HG03378 (cell line): ENCODE measurements around the gene IFT43.

ENCODE experiments used
- ATAC-seq: cut with Tn5 transposase; IDR thresholded peaks from one replicate; pipeline ENCODE4 v1.9.1; 2021; ENCODE audit warnings: mild to moderate bottlenecking, moderate library complexity; ENCODE audit not compliant: unreplicated experiment

Gene IFT43

GRCh38 chr14:76101391-76102379 is 116.1 kb downstream of the IFT43 start:
- ATAC-seq: no peak

GRCh38 chr14:76104802-76105355 is 119.3 kb downstream of the IFT43 start:
- no peak for ATAC-seq

- ATAC-seq: no peak
These were observed 120.6 kb downstream of the IFT43 start for GRCh38 chr14:76106188-76106587.

- no peak for ATAC-seq
These were observed 123.7 kb downstream of the IFT43 start for GRCh38 chr14:76109087-76109880.

GRCh38 chr14:76112889-76113624 is 127.5 kb downstream of the IFT43 start:
- no peak for ATAC-seq

GRCh38 chr14:76113691-76114090 is 128.1 kb downstream of the IFT43 start:
- ATAC-seq: no peak

- ATAC-seq: no peak
These were observed 129.5 kb downstream of the IFT43 start for GRCh38 chr14:76115010-76115422.

GRCh38 chr14:76117789-76118484 is 132.4 kb downstream of the IFT43 start:
- ATAC-seq: no peak

GRCh38 chr14:76118594-76118993 is 133.0 kb downstream of the IFT43 start:
- no peak for ATAC-seq

- ATAC-seq: no peak
These were observed 135.7 kb downstream of the IFT43 start for GRCh38 chr14:76121089-76121748.

GRCh38 chr14:76123426-76124225 is 138.1 kb downstream of the IFT43 start:
- no peak for ATAC-seq

- ATAC-seq: no peak
These were observed 139.9 kb downstream of the IFT43 start for GRCh38 chr14:76125511-76125910.

- no peak for ATAC-seq
These were observed 140.5 kb downstream of the IFT43 start for GRCh38 chr14:76126076-76126475.

- no peak for ATAC-seq
These were observed 144.5 kb downstream of the IFT43 start for GRCh38 chr14:76129851-76130576.

- no peak for ATAC-seq
These were observed 145.8 kb downstream of the IFT43 start for GRCh38 chr14:76131071-76131965.

GRCh38 chr14:76133103-76133502 is 147.5 kb downstream of the IFT43 start:
- ATAC-seq: no peak
